ENCODE measurements around the gene BGN. TPM values are rescaled to one million over a fixed set of nuclear protein-coding genes. Genes with fewer than 3 reads are reported as not detected.

Gene BGN
- total RNA-seq, 1 experiment from 2014 or later = 1.2 TPM

GRCh38 chrX:153524234-153524633, 29.5 kb downstream of the BGN start:
- H2AK5ac ChIP-seq (ENCODE audit: insufficient read length, low read length) = no peak overlapping the region
- H2BK5ac ChIP-seq (ENCODE audit: insufficient read length, low read length) = no peak overlapping the region
- Mint-ChIP-seq H3K36me3 (ENCODE audit: insufficient read depth in 1 of 3, low read depth in 3 of 3) (peaks cover 0 to 5% (median 2%) of the 10 kb centered on the region in 3 experiments; a peak in 4 of 7 replicates), H3K4me1 (no peaks in the 10 kb centered on the region), H3K27ac (no peak overlapping the region), H3K4me3 (no peak overlapping the region), H3K9me3 (peaks cover 65% of the 10 kb centered on the region in 2 experiments), H3K27me3 (ENCODE audit: low read depth) (peaks cover 34% of the 10 kb centered on the region)
- no peaks in the 10 kb centered on the region for H3K79me1 ChIP-seq (ENCODE audit: insufficient read depth, low read depth, low read length, poor library complexity, severe bottlenecking)
- no peak overlapping the region for H3K4ac ChIP-seq (ENCODE audit: low read depth, low read length)
- no peak overlapping the region for H3K4me2 ChIP-seq (ENCODE audit: insufficient read depth, insufficient read length, low read length)
- no peak overlapping the region for H3K23ac ChIP-seq (ENCODE audit: insufficient read length, low read depth, low read length)
- no peak for DNase-seq
- no peak overlapping the region for H3K9ac ChIP-seq (ENCODE audit: extremely low read depth, insufficient read length, low read length)
- no peaks in the 10 kb centered on the region for H3K27me3 ChIP-seq (ENCODE audit: insufficient read depth, low read length)
- TF ChIP-seq CTCF (conservative IDR thresholded peaks at IDR 0.05) = no peak
- WGBS (ENCODE audit: extremely low coverage, insufficient read length, low lambda C conversion rate) = no CpG with 5 or more reads among the region's 3 CpGs
- H3K9me3 ChIP-seq (ENCODE audit: control insufficient read depth, low read depth, low read length) = peaks cover 60% of the 10 kb centered on the region
- H3K56ac ChIP-seq (ENCODE audit: insufficient read length, low read depth, low read length) = no peak overlapping the region
- no peak overlapping the region for H4K5ac ChIP-seq (ENCODE audit: insufficient read length, low read depth, low read length)
- H4K8ac ChIP-seq (replicated peaks; ENCODE audit: insufficient read length, low read depth, low read length) = no peak overlapping the region
- no peaks in the 10 kb centered on the region for H4K20me1 ChIP-seq (ENCODE audit: control insufficient read depth, insufficient read depth, insufficient read length)
- H2BK12ac ChIP-seq (ENCODE audit: insufficient read length, low read depth, low read length) = no peak overlapping the region
- no peak overlapping the region for H2BK20ac ChIP-seq (ENCODE audit: low read depth, low read length, poor library complexity, severe bottlenecking)
- H3K4me1 ChIP-seq (ENCODE audit: insufficient read depth, low read length) = no peaks in the 10 kb centered on the region
- H3K14ac ChIP-seq (ENCODE audit: insufficient read depth, low read length) = no peak overlapping the region
- H3T11ph ChIP-seq (ENCODE audit: low read length) = no peak overlapping the region
- H3K23me2 ChIP-seq (ENCODE audit: insufficient read length, low read depth, low read length, poor library complexity, severe bottlenecking) = no peaks in the 10 kb centered on the region
- no peak overlapping the region for H3K27ac ChIP-seq (ENCODE audit: insufficient read length, low read depth, low read length)
- no peak overlapping the region for H2BK15ac ChIP-seq (ENCODE audit: low read depth, low read length)
- no peak overlapping the region for H2AFZ ChIP-seq (ENCODE audit: low read length)
- no peak overlapping the region for H3K18ac ChIP-seq (ENCODE audit: insufficient read length, low read depth, low read length)
- no peaks in the 10 kb centered on the region for H3K79me2 ChIP-seq (ENCODE audit: insufficient read depth, low read length)
- no peak overlapping the region for H2BK120ac ChIP-seq (ENCODE audit: low read depth, low read length, poor library complexity, severe bottlenecking)
- H4K91ac ChIP-seq (ENCODE audit: insufficient read length, low read depth, low read length) = no peak overlapping the region
